DMS53 treated with DMSO at 0.1 percent for 48 hours (cell line): ENCODE data around the gene ITPK1.

ENCODE experiments used
- DNase-seq: peaks from one replicate; lab custom pipeline; 2025; ENCODE audit not compliant: unreplicated experiment; lab: John Stamatoyannopoulos, UW

Gene ITPK1

DNA sequence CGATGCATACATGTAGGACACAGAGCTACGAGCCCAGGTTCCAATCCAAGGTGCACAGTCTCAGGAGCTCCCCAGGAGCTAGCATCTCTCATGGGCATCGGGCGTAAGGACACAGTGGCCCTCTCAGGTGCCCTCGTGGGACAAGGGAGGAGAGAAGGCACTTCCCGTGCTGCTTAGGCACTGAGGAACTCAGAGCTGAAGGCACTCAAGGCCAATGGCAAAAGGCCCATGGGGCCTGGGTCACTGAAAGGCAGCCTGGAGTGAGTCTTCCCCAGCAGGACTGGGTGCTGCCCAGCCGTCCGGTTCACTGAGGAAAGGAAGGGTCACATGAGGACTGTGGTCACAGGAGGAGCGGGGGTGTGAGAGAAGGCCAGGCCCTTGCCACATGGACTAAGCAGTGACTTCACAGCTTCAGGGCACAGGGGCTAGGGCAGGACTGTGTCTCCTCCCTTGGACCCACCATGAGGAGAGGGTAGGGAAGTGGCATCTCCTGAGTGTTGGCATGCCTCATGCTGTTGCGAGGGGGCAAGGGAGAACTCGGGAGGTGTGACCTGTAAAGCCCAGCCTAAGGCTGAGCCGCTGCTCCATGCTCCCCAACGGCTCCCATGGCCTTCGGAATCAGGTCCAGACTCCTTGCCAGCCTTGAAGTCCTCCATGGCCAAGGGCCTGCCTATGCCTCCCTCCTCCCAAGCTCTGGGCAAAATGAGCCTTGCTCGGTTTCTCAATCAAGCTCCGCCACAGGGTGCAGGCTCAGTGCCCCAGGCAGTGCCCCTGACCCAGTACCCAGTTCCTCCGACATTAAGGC is 141.0 kb downstream of the ITPK1 start:
- DNase-seq, result no peak

DNA sequence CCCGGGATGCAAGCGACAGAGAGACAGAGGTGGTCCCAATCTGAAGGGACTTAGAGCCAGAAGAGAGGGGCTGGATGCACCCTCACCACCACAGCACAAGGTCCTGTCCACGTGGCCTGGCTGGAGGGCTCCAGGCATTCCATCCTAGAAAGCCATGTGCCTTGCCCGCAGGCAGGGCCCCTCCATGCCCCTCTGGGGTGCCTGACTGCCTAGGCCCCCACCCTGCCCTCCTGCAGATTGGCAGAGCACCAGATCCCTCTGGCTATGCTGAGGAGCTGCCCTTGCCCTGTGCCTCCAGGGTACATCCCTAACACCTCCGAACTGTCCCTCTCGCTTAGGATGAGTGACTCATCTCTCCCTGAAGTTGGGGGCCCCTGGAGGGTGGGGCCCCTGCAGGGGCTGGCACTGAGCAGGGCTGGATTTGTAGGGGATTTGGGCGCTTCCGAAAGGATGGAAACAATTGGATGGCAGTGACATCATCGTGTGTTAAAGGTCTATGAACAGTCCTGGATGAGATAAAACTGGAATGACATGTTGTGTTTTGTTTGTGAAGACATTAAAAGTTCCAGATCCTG is 141.8 kb downstream of the ITPK1 start:
- no peak for DNase-seq

DNA sequence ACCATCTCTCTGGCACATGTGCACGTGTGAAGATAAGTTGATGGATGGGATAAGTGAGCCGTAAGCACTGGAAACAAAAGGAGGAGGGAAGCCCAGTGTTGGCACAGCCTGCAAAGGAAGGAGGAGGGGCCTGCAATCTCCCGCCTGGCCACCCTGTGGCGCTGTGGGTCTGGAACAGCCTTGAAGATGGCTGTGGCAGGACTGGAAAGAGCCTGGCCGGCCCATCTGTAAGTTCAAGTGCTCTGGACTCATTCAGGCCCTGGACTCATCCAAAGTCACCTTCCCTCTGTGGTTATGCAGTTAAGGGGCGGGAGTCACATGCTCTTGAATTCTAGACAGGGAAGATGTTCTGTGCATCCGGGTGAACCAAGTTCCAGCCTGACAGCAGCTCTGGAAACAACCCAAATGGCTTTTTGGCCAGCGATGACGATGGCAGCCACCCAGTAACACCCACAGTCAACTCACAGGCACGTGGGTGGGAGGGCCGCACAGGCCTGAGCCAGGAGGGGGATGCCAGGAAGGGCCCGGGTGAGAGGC is 142.4 kb downstream of the ITPK1 start:
- DNase-seq, result no peak

DNA sequence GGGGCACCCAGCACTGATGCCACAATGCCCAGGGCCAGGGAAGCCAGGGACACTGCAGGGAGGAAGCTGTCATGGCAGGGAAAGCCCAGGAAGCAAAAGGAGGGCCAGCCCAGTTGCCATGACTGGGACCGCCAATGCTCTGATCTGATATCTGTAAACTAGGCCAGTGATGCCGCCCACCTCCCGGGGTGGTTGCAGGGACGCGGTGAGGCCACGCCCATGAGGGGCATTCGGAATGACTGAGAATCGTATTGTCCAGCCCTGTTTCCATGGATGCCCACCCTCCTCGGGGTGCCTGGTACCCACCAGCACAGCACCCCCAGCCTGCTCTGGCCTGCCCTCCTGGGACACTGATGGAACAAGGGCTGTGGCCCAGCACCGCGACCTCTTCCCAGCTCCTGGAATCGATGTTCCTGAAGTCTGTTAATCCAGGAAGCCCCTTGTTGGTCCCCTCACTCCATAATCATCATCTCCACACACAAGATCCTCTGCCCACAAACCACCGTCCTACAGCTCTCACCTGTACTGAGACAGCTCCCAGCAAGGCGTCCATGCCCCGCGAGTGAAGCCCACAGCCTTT is 144.0 kb downstream of the ITPK1 start:
- no peak for DNase-seq

DNA sequence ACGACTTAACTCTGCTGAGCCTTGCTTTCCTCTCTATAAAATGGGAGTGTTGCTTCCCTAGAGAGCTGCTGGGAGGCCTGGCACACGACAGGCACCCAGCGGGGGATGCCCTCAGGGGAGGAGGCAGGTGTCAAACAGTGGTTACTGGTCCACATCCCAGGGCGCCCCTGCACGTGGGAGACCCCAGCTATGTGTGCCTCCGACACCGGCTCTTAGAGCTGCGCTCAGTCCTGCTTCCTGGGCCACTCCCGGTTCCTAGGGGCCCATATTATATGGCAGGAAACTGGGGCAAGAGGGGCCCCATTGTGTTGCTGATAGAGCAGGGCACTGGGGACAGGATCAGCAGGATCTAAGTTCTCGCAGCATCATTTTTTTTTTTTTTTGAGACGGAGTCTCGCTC is 145.5 kb downstream of the ITPK1 start:
- DNase-seq, result no peak

DNA sequence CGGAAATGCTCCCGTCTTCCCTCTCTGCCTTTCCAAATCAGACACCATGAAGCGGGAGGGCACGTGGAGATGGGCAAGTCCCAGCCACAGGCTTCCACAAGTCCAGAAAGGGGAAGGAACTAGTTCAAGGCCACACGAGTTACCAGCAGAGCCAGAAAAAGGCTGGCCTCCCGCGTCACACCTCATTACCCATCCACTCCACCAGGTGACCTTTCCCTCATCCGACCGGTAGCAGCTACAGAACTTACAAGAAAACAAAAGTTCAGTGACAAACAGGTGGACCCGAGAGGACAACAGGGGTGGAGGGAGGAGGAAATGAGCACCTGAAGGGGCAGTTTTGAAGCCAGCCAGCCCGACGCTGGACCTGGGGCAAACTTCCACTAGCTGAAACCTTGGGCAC is 145.9 kb downstream of the ITPK1 start:
- DNase-seq, result no peak

DNA sequence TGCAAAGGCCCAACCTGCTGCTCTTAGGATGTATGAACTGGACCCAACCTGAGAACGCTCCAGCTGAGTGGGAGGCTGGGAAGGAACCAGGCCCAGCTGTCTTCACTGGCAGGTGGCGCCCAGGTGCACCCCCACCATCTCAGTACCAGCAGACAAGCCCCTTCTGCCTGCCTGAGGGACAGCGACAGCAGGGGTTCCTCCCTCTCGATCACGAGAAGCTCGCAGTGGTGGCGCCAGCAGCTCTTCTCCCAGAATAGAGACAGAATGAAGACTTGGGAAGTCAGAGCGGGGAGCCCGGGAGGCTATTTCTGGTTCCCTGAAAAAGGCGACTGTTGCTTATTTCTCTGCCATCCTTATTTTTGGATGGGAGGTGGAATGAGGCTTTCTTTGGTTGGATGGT is 146.3 kb downstream of the ITPK1 start:
- DNase-seq, result no peak

DNA sequence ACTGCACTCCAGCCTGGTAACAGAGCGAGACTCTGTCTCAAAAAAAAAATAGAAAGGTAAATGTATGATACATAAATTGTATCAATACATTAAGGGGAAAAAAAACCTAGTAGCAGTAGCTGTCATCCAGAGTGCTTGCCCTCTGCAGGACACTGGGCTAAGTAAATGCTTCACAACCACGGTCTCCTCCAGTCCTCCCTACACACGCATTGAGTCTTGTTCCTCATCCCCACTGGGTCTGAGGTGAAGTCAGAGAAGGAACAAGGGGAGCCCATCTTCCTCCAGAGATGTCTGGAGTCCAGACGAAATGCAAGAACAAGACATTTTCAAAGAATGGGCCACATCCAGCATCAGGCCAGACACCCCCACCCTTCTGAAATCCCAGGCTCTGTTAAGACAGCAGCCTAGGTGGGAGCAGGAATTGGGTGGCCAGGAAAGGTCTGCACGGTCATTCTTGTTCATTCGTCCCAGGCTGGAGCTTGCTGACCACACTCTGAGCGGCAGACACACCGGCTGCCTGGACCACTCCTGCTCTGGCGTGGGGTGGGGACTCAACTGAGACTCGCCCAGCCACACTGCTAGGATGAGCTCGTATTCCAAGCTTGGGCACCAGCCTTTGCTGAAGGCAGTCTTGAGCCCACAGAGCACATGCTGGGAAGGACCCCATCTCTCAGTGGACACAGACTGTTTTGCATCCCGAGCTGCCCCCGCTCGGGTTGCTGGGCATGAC is 147.3 kb downstream of the ITPK1 start:
- DNase-seq, result no peak

DNA sequence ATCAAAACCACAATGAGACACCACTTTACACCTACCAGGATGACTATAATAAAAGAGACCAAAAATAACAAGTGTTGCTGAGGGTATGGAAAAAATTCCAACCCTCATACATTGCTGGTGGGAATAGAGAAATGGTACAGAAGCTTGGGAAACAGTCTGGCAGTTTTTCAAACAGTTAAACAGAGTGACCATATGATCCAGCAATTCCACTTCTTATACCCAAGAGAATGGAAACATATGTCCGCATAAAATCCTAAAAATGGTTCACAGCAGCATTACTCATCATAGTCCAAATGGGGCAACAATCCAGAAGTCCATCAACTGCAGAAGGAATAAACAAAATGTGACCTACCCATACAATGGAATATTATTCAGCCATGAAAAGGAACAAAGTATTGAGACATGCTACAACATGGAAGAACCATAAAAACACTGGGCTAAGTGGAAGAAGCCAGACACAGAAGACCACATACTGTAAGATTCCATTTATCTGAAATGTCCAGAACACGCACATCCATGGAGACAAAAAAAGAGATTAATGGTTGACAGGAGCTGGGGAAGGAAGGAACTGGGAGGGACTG is 148.3 kb downstream of the ITPK1 start:
- no peak for DNase-seq

DNA sequence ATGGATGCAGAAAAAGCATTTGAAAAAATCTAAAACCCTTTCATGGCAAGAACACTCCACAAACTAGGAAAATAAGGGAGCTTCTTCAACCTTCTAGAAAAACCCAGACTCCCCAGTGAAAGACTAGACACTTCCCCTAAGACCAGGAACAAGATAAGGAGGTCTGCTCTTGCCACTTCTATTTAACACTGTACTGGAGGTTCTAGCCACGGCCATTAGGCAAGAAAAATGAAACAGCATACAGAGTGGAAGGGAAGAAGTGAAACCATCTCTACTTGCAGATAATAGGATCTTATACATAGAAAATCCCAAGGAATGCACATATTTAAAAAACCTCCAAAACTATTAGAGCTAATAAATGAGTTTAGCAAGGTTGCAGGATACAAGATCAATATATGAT is 150.4 kb downstream of the ITPK1 start:
- DNase-seq, result no peak

DNA sequence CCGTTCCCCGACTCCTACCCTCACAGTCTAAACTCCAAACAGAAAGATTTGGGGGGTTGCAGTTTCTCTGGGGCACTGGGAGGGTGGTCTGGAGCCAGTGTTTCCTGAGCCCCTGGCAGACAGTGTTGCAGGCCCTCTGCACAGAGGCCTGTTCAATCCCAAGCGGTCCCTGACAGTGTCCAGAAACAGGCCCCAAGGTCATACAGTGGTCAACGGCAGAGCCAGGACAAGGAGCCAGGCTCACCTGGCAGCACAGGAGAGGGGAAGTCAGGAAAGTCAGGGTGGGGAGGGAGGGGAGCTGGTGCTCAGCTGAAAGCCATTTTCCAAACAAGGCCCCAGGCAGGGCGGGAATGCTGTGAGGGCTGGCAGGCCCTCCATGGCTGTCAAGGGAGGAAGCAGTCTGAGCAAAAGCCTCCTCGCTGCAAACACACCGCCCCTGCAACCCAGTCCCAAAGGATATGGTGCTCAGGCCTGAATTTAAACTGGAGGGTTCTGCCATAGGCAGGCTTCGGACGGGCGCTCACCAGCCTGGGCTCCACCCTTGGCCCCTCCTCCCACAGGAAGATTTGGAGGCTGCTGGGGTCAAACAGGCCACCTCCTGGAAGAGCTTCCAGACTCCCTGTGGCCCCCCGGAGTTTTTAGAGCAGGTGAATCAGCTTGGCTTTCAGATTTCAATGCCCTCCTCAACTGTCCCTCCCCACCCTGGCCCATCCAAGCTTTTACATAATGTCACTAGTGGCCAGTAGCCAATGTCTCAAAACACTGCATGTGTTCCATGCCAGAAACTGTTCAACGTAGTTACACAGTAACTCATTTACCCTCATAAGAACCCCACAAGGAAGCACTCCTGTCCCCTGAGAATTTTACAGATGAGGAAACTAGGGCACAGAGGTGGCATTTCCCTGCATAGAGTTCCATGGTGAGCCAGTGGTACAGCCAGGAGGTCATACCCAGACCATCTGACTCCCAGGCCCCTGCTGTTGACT is 151.3 kb downstream of the ITPK1 start:
- no peak for DNase-seq

DNA sequence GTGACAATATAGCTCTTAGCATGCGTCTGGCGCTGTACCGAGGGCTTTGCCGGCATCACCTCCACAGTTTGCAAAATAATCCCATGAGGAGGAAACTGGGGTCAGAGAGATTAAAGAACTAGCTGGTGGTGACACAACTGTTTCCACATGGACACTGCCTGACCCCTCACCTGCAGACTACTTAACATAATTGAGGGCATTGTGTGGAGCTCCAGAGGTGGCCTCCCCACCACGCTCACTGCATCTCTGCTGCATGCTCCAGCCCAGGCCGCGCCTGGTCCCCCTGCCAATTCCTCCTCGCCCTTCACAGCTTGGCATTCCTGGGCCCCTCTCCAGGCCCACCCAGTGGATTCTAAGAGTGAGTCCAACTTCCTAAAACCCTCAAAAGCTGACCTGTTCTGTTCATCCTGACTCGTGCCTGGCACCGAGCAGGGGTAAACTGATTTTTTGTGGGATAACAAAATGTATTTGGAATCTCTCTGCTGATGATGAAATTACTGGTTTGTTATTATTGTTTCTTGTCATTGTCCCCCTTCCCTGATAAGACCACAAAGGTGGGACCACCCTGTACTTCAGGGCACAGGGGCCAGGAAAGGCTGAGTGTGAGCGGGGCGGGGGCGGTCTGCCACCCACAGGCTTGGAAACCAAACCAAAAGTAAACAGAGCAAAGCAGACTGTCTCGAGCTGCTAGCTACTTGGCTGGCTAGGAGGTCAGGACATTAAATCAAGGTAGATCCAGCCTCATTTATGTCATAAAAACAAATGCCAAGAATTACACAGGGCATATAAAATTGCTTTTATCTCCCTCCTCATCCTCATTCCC is 152.2 kb downstream of the ITPK1 start:
- no peak for DNase-seq

DNA sequence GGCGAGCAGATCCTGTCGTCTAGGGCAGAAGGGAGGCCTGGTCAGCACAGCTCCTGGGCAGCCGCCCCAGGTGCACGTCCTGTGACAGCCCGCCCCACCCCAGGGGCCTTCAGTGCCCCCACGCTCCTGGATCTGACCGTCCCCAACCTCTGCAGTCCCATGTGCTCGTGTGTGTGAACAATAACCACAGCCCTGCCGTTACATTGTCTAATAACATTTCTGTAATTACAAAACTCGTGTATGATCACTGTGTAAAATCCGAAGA is 153.0 kb downstream of the ITPK1 start:
- DNase-seq, result no peak

DNA sequence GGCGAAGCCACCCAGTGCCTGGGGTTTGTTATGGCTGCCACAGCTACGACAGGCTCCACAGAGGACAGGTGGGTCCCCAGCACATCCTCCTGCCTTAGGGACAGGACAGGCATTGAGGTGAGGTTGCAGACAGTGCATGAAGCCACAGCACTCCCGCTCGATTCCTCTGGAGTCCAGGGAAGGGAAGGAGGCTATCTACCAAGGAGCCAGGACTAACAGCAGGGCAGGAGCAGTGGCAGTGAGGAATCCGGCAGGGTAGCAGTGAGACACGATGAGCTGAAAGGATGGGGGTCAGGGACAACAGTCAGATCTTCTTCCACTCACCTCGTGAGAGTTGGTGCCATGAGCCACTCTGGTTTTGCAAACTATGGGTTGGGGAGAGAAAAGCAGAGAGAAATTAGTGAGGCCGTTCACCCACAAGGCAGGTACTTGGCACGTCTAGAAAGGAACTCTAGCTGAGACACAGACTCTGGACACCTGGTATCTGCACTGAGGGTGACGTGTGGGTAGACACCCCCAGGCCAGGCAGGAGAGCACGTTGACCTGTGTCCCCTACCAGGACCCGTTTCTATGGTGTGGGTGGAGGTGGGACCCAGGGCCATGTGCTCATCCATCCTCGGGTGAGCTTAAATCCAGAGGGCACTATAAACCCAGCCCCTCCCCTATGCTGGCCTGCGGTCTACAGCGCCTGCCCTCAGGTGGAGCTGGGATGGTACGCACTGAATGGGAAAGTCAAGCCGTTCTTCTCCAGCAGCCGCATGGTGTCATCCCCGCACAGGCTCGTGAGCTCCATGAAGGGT is 153.5 kb downstream of the ITPK1 start:
- no peak for DNase-seq

DNA sequence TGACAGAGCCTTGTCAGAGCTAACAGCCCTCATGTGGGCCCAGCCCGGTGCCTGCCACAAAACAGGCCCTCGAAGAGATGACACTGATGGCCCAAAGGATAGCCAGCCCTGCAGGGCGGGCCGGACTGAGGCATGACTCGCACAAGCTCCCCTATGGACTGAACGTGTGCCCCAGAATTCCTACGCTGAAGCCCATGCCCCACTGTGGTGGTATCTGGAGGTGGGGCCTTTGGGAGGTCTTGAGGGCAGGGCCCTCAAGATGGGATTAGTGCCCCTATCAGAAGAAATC is 154.2 kb downstream of the ITPK1 start:
- no peak for DNase-seq

DNA sequence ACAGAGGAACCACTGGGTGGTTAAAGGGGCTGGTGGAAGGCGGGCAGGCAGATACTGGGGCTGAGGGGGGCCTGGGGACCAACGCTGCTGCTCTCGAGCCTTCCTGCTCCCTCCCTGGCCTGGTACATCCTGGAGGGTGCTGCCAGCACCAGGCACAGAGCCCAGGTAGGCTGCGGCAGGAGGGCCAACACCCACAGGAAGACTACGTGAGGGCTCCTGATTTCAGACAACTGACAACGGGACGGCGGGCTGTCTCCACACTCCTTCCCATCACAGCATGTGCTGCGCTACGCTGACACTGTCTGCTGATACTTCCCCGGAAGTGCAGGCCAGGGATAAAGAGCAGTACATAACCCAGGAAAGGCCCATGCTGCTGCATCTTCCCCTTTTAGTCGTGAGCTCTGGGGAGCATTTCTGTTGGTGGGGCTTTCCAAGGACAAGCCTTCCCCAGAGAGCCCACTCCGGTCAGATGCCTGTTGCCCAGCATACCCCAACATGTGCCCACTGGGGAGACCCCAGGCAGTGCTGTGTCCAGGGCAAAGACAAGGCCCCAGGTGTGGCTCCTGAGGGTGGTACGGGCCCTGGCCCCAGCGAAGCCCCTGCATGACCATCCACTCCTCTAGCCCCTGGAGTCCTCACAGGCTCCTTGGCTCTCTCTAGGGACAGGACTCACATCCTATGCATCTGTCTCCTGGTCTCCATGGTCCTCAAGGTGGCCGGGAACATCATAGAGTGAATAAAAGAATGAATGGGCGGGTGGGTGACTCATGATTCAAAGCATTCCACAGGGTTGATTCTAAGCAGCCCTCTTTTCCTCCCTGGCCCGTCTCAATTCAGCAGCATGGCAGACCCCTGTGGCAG is 154.8 kb downstream of the ITPK1 start:
- DNase-seq, result no peak

DNA sequence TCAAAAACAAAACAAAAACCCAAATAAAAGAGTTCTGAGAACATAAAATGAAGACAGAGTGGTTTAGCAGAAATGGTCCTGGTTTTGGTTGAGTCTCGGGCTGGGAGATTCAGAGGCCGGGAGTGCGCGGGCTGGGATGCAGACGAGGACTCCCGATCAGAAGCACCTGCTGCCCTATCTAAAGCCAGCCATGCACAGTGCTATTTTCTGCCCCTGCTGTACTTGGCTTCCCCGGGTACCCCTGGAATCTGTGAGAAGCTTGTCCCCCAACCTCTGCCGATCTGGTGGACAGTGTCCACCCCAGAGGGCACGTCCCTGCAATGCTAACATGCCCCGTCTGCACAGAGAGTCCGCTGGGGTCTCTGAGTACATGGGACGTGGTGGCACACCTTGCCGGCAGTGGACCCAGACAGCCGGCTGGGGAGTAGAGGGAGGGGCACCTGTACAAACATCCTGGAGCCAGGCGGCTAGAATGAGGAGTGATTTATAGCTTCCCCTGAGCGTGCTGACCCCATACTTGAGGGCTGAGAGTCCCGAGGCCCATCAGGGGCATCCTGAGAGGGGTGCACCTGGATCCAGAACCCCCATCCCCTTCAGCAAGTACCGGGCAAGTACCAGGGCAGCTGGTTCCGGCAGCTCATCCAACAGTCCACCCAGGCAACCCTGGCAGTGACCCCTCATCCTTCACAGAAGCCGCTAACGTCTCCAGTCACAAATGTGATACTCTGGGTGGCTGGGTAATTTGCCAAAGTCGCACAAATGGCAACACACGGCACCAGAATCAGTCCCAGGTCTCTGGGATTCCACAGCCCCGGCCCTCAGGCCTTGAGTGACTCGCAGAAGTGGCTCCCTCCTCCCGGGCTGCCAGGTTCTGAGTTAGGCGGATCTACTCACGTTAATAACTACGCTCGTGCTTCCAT is 155.7 kb downstream of the ITPK1 start:
- DNase-seq, result no peak
